Lower lobe of right lung (tissue), 2 donors: Measurements from ENCODE around the gene CARTPT. TPM values are rescaled to one million over a fixed set of nuclear protein-coding genes. Genes with fewer than 3 reads are reported as not detected.

Source experiments
- ATAC-seq, 2 donors: fragments of 200-7000 bp; cut with Tn5 transposase; one replicate each; pipeline ENCODE4 v1.9.1; 2020 to 2022; ENCODE audit warnings: mild to moderate bottlenecking in 2 of 2, moderate library complexity in 2 of 2
- DNase-seq: peaks from one replicate; pipeline ENCODE4 v3.0.0-alpha.2; 2020
- H3K27ac ChIP-seq: fragments of 200-600 bp; one replicate; pipeline ENCODE4 v1.8.0; 2022
- H3K27me3 ChIP-seq: fragments of 200-600 bp; one replicate; pipeline ENCODE4 v1.8.0; 2022; ENCODE audit warnings: low read depth
- H3K36me3 ChIP-seq: fragments of 200-600 bp; one replicate; pipeline ENCODE4 v1.8.0; 2022; ENCODE audit warnings: mild to moderate bottlenecking
- H3K4me1 ChIP-seq: fragments of 200-600 bp; one replicate; pipeline ENCODE4 v1.8.0; 2022
- H3K4me3 ChIP-seq: fragments of 200-600 bp; one replicate; pipeline ENCODE4 v1.8.0; 2022; ENCODE audit warnings: mild to moderate bottlenecking
- H3K9me3 ChIP-seq: fragments of 200-600 bp; one replicate; pipeline ENCODE4 v1.8.0; 2022
- CTCF ChIP-seq: fragments of 200-600 bp; IDR thresholded peaks from one replicate; pipeline ENCODE4 v1.8.0; 2022; ENCODE audit warnings: antibody characterized with exemption, mild to moderate bottlenecking
- intact Hi-C: fragments of 100-400 bp; cut with DNase I; formaldehyde crosslinking; loops from one replicate; pipeline ENCODE4 v1.11.0; 2022
- total RNA-seq: library from RNA; stranded (reverse); fragmentation: NEBNext Ultra II Directional; extraction: Animal tissue kit (Norgen Biotek cat#: 25700); gene quantifications from one replicate; pipeline ENCODE4 v1.2.1, GENCODE V29; 2021
- donor health status: DM: no; HTN: yes; CAD: no; lungs with severe emphysema.

Gene CARTPT
- total RNA-seq, 1 donor from 2014 or later: not detected

GRCh38 chr5:71699233-71699632 is 19.8 kb upstream of the CARTPT start:
- DNase-seq (no peak), ATAC-seq (no peak)
- Histone ChIP-seq H3K27ac (no peak overlapping the region), H3K36me3 (no peaks in the 10 kb centered on the region), H3K9me3 (no peaks in the 10 kb centered on the region), H3K27me3 (peaks cover 6% of the 10 kb centered on the region), H3K4me3 (no peak overlapping the region), H3K4me1 (no peaks in the 10 kb centered on the region)
- intact Hi-C loops: no loop called here
- TF ChIP-seq CTCF: no peak

- DNase-seq (no peak), ATAC-seq (no peak)
- H3K27ac ChIP-seq: no peak overlapping the region
- intact Hi-C loops: no loop called here
- peaks cover 6% of the 10 kb centered on the region for H3K27me3 ChIP-seq
- no peaks in the 10 kb centered on the region for H3K4me1 ChIP-seq
- H3K36me3 ChIP-seq: no peaks in the 10 kb centered on the region
- no peaks in the 10 kb centered on the region for H3K9me3 ChIP-seq
- no peak overlapping the region for H3K4me3 ChIP-seq
- TF ChIP-seq CTCF: no peak
Measured at GRCh38 chr5:71699751-71700150, 19.3 kb upstream of the CARTPT start.

- TF ChIP-seq CTCF: no peak
- peaks cover 6% of the 10 kb centered on the region for H3K27me3 ChIP-seq
- H3K9me3 ChIP-seq: no peaks in the 10 kb centered on the region
- DNase-seq (no peak), ATAC-seq (no peak)
- no peaks in the 10 kb centered on the region for H3K4me1 ChIP-seq
- no peak overlapping the region for H3K27ac ChIP-seq
- H3K36me3 ChIP-seq: no peaks in the 10 kb centered on the region
- intact Hi-C loops: no loop called here
- H3K4me3 ChIP-seq: no peak overlapping the region
Measured at GRCh38 chr5:71700803-71701202, 18.3 kb upstream of the CARTPT start.

- no peak overlapping the region for H3K4me3 ChIP-seq
- no peak for TF ChIP-seq CTCF
- no peaks in the 10 kb centered on the region for H3K4me1 ChIP-seq
- no peaks in the 10 kb centered on the region for H3K36me3 ChIP-seq
- H3K9me3 ChIP-seq: no peaks in the 10 kb centered on the region
- ATAC-seq (no peak), DNase-seq (no peak)
- peaks cover 6% of the 10 kb centered on the region for H3K27me3 ChIP-seq
- intact Hi-C loops: no loop called here
- H3K27ac ChIP-seq: no peak overlapping the region
Measured at GRCh38 chr5:71701407-71701806, 17.7 kb upstream of the CARTPT start.

- intact Hi-C loops: no loop called here
- no peak for DNase-seq
Measured at GRCh38 chr5:71703941-71704340, 15.1 kb upstream of the CARTPT start.

More at GRCh38 chr5:71703941-71704340, 15.1 kb upstream of the CARTPT start:
- Histone ChIP-seq H3K4me1 (no peaks in the 10 kb centered on the region), H3K4me3 (no peak overlapping the region), H3K27me3 (peaks cover 18% of the 10 kb centered on the region), H3K36me3 (no peaks in the 10 kb centered on the region), H3K9me3 (no peaks in the 10 kb centered on the region), H3K27ac (no peak overlapping the region)
- no peak for ATAC-seq
- no peak for TF ChIP-seq CTCF
